SIG-M5 (cell line): ENCODE results near the gene GTPBP3.

Experiments
- DNase-seq: peaks from one replicate; lab custom pipeline; 2025; lab: John Stamatoyannopoulos, UW

GTPBP3 gene

DNA sequence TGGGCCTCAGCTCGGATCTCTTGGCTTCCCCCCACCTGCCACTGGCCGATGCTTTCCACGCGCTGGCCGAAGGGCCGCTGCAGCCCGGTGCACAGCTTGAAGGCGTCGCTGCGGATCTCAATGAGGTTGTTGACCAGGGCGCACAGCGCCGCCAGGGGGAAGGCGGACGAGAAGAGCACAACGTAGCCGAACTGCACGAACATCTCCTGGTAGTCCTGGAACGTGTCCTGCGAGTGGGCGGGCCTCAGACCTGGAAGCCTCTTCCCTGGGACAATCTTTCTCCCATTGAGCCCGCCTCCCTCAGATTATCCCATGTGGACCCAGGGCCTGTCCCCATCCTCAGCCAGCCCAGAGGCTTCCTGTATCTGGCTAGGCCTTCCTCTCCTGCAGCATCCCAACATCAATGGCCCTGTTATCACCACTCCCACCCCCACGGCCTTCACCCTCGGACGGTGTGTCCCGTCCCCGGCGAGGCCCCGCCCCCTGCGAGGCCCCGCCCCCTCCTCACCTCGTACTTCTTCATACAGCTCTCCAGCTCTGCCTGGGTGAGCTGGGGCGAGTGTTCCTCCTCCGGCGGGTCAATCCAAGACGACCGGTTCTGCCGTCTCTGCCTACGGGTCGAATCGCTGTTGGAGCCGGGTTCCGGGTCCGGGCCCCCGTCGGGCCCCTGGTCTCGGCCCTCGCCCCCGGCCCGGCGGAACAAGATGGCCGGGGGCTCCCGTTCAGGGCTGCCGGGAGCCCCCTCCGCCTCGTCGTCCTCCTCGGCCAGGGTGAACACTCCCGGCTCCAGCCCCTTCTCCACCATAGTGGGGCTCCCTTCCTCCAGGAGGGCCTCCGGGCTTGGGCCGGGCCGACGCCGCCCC, 9.5 kb upstream of the GTPBP3 start:
- DNase-seq, result no peak

DNA sequence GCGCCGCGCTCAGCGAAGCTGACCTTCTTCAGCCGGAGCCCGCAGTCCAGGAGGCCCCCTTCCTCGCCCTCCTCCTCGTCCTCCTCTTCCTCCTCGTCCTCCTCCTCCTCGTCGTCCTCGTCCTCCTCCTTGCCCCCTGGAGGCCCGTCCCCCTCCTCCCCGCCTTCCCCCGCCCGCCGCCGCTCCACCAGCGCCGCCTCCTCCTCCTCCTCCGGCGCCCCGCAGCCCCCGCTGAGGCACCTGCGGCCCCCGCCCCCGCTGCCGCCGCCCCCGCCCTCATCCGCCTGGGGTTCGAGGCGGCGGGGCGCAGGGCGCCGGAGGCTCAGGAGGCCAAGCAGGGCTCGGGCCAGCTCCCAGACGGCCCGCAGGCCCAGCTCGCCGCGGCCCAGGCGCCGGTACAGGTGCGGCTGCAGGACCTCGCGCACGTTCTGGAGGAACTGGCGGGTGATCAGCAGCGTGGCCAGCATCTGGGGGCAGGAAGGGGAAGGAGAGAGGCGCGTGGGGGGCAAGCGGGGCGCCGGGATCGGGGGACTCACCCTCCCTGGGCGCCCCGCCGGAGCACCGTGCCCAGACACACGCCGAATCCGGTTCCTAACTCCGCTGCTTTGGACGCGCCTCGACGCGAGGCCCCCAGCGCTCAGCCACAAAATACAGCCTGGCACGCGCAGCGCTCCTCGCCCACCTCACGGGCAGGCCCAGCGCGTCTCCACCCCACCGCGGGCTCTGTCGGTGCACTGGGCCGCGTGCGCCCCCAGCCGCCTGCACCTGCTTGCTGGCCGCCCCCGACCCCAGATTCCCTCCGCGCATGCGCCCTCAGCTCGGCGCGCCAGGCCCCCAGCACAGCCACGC, 8.6 kb upstream of the GTPBP3 start:
- no peak for DNase-seq

DNA sequence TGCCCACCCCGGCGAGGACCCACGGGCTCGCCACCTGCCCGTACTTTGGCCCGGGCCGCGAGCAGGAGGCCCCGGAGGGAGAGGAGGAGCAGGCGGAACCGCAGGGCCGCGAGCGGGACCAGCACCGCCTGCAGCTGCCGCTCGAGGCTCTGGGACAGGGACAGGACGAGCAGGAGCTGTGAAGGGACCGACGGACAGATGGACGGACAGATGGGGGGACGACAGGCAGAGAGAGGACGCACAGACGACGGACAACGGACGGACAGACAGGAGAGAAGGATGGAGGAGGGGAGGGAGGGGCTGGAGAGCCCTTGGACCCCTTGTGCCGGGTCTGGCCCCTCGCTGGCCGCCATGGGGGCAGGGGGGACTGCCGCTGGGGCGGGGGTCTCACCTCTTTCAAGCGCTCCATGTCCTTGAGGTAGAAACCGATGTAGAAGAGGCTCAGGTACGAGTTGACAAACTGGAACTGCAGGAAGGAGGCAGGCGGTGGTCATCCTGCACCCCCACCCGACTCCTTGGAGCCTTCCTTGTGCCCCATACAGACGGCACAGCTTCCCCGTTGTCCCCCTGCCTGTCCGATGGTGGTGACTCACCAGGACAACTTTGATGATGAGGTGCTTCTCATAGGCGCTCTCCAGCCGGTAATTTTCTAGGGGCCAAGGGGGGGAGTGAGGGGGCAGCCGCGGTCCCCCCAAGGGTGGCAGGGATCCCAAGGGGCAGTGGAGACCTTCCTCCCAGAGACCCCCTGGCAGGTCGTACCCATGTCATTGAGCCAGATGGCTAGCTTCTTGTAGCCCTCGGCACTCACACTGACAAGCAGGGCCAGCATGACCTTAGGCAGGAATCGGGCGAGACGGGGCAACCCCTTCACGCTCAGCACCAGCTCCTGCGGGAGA, 7.7 kb upstream of the GTPBP3 start:
- DNase-seq, result no peak

DNA sequence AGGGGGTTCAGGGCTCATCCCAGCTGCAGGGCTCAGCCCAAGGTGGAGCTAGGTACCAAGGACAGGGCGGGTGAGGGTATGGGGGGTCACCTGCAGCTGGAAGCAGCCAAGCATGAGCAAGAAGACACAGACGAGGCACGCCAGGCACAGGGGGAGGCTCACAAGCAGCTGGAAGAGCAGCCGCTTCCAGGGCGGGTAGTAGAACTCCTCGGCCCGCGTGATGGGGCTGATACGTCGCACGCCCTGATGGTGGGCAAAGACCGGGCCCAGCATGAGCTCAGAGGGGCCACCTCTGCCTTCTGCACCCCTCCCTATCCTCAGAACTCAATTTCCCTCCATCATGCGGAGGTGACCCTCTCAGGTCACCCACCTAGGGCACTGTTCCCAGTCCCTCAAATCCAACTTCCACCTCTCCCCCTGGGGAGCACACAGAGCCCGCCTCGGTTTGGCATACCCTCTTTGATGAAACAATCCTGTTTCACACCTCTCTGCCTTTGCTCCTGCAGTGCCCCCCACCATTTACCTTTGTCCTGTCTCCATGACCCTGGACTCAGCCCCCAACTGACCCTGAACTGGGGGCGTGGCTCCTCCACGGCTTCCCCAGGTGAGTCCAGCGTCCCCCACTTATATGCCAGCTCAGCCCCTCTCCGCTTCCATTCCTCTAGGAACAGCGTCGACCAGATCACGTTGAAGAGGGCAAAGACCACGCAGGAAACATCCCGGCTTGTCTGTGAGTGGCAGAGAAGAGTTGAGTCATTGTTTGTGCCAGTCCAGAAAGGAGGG, 6.9 kb upstream of the GTPBP3 start:
- DNase-seq, result no peak

DNA sequence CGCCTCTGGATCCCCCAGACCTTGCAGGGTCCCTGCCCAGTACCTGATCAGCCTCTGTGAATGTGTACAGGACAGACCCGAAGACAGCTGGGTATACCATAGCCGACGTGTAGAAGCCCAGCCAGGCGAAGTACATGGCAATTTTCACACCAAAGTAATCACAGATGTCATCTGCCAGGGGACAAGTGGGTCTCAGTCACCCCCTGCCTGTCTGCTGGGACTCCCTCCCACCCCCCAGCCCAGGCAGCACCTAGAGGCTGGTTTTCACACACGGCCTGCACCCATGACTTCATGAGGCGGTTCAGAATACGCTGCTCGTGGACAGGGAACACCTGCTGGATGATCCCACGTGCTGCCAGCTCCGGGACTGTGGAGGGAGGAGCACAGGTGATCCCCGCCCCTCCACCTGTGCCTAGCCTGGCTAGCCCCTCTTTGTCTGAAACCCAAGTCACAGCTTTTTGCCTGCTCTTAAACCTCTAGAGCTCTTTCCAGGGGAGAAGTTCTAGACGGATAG, 6.3 kb upstream of the GTPBP3 start:
- DNase-seq, result no peak

DNA sequence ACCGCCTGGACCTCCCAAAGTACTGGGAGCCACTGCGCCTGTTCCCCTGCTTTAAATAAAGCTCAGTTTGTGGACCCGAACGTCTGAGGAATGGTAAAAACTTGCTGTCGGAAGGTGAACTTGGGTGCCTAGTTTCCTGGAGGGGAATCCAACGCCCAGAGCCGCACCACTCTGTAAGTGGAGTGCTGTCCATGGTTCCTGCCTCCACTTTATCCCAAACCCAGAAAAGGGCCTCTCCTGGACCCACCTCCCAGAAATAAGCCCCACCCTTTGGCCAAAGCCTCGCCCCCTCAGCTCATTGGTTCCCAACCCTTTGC, 5.0 kb upstream of the GTPBP3 start:
- DNase-seq, result no peak

DNA sequence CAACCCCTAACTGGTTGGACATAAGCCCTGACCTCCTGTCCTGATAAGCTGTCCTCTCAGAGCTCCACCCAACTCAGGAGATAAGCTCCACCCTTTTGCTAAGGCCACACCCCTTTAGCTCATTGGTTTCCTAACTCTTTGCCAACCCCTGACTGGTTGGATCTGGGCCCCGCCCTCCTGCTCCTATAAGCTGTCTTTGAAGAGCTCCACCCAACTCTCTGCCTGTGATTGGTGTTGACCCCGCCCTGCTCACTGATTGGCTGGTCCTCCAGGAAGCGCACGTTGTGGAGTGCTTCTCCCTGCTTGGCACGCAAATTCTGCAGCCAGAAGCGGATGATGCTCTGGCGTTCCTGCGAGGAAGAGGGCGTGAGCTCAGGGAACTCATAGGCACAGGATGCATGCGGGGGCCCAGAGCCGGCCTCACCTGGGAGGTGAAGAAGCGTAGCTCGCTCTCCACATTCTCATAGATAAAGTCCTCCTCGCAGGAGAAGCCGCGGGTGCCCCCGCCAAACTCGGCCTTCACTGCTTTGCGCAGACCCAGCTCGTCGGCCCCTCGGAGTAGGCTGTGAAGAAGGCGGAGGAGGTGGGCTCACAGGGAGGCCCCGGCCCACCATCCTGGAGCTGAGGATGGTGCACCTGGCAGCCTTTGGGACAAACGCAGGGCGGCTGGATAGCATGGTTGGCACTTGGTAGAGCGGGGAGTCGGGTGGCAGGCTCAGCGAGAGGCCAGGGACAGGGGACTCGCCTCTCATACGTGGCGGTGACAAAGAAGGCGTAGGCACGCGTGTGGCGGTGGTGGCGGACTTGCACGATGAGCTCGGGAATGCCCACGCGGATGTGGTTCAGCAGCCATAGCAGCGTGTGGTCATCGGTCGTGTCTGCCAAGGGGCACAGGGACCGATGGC, 4.4 kb upstream of the GTPBP3 start:
- DNase-seq, result no peak

DNA sequence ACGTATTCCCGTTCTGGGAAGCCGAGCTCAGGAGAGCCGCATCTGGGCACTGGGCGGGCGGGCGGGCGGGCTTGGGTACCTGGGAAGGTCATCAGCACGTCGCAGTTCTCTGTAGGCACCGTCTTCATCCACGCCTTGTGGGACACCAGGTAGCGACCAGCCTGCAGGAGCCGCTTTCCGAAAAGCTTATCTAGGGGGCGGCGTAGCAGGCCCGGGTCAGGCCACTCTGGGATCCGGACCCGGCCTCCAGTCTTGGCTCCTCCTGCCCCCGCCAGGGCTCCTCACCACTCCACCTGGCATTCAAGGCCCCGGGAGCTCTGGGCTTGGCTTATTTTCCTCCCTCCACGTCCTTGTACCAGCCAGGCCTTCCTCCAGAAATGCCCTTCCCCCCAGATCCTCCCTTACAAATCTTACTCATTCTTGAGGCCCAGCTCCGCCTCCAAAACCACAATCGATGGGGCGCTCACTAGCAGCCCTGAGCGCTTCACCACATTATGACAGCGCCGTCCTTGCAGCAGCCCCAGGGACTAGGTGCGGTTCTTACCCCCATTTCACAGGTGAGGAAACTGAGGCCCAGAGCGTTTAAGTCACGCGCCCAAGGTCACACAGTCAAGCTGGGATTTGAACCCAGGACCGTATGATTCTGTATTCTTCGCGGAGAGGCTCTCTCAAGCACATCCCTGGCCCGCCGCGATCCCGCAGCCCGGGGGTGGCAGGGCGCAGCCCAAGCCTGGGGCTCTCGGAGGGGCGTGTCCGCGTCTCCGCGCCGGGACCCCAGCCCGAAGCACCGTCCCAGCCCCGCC, 3.5 kb upstream of the GTPBP3 start:
- no peak for DNase-seq

DNA sequence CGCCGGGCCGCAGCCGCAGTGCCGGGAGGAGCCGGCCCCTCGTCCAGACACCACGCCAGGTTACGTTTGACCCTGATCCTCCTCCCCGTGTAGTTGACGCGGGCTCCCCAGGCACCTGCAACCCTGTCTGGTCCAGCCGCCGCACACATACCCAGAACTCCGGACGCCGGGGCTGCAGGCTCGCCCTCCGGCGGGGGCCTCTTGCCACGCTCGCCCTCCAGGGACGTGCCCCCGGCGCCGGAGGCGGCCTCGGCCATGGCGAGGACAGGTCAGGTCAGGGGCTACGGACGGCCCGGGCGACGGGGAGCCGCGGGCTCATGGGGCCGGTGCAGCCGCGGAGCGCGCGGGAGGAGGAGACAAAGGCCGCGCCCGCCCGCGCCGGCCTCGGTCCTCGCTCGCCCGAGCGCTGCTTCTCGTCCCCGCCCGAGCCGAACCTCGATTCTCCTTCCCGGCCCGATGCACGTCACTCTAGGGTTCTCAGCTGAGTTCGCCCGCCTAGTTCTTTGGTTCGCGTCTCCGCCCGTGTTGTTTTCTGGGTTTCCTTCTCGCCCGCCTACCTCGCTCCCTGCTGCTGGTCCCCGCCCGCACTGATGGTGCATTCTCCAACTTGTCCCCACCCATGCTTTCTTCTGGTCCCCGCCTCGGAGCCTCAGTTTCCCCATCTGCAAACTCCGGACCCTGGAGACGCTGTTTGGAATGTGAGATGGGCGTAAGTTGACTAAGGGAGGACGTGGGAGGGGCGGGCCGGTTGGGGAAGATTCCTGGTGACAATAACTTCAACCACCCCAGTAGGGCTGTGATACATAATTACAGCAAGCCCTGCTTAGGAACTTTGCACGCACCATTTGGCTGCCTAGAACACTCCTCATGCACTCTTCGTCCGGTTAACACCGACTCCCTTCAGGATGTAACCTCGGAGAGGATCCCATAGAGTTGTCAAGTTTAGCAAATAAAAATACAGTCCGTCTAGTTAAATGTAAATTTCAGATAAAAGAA, 2.6 kb upstream of the GTPBP3 start, which contains the start of gene ANO8:
Gene ANO8 (minus strand): TSS at position 442 of the 996 bp plus-strand sequence. CDS start 185 bp downstream, at position 257.
- DNase-seq, result peak; percentile 58

DNA sequence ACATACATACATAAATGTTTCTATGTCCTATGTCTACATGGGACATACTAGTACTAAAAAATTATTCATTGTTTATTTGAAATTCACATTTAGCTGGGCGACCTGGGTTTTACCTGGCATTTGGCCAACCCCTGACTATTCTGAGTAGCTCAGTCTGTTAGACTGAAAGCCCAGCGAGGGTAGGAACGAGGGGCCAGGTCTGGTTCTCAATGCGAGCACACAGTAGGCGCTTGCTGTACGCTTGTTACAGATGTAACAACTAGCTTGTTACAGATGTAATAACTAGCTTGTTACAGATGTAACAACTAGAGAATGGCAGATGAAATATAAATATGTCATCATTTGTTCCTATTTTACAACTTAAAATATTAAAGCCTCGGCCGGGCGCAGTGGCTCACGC, 1.8 kb upstream of the GTPBP3 start:
- DNase-seq, result no peak

DNA sequence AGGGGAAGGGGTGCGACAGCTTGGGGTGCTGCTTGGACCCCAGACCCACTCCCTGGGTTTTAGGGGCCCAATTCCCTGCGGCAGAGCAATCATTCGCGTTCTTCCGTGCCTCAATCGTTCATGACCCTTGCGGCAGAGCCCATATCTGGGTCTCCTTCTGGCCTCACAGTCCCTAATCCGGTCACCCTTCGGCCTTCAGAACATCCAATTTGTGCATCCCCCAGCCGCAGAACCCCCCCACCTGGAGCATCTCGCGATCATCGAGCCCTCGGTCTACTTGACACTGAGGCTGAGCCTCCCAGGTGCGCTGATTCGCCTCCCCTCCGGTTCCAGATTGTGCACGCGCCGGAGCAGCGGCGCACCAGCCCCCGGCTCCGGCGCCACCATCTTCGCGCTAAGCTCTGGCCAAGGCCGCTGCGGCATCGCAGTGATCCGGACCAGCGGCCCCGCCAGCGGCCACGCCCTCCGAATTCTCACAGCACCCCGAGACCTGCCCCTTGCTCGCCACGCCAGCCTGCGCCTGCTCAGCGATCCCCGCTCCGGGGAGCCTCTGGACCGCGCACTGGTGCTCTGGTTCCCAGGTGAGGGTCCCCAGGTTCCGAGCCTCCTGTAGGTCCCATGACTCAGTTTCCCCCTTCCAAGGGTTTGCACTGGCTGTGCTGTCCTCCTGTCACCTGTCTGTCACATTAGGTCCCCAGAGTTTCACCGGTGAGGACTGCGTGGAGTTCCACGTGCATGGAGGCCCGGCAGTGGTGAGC, 501 bp downstream of the GTPBP3 start:
- no peak for DNase-seq

DNA sequence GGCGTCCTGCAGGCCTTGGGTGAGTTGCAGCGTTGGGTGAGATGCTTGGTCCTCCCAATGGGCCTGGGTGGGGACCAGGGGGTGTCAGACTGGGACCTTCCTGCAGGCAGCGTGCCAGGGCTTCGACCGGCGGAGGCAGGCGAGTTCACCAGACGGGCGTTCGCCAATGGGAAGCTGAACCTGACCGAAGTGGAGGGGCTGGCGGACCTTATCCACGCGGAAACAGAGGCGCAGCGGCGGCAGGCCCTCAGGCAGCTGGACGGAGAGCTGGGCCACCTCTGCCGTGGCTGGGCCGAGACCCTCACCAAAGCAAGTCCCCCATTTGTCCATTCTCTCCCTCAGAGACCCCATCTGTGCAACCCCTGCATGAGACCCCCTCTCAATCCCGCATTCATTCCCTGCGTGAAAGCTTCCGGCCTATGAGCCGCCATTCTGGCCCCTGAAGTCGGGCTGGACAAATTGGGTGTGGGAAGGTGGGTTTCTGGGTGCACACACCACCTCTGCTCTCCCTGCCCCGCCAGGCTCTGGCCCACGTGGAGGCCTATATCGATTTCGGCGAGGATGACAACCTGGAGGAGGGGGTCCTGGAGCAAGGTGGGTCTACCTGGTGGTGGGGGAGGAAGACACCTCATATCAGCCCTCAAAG, 1.2 kb downstream of the GTPBP3 start:
- no peak for DNase-seq

DNA sequence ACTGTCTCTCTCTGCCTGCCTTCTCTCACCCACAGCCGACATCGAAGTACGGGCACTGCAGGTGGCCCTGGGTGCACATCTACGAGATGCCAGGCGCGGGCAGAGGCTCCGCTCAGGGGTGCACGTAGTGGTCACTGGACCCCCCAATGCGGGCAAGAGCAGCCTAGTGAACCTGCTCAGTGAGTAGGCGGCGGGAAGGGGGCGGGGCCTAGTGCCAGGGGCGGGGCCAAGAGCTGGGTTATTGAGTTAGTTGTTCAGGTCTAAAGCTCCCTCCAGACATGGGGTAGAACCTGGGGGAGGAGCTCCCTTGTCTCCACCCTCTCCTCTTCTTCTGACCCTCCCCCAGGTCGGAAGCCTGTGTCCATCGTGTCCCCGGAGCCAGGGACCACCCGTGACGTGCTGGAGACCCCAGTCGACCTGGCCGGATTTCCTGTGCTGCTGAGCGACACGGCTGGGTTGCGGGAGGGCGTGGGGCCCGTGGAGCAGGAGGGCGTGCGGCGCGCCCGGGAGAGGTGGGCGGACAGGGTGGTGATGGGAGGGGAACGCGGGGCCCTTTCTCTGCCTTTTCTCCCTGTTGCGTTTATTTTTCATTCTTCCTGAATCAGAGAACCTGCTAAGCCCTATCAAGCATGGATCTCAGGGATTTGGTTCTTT, 1.9 kb downstream of the GTPBP3 start:
- no peak for DNase-seq

DNA sequence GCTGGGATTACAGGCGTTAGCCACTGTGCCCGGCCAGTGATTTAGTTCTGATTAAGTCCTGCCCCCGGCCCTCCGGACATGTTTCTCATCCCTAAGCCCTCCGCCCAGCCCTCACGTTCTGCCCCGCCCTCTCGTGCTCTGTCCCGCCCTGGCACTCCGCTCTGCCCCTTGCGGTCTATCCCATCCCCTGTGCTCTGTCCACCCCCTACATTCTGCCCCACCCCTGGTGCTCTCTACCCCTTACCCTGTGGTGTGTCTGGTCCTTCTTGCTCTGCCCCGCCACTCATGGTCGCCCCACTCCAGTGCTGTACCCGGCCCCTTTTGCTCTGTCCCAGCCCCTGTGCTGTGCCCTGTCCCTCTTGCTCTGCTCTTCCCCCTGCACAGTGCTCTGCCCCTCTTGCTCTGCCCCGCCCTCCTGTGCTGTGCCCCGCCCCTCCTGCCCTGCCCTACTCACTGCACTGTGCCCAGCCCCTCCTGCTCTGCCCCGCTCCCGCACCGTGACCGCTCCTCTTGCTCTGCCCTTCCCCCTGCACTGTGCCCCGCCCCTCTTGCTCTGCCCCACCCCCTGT, 3.0 kb downstream of the GTPBP3 start:
- no peak for DNase-seq

DNA sequence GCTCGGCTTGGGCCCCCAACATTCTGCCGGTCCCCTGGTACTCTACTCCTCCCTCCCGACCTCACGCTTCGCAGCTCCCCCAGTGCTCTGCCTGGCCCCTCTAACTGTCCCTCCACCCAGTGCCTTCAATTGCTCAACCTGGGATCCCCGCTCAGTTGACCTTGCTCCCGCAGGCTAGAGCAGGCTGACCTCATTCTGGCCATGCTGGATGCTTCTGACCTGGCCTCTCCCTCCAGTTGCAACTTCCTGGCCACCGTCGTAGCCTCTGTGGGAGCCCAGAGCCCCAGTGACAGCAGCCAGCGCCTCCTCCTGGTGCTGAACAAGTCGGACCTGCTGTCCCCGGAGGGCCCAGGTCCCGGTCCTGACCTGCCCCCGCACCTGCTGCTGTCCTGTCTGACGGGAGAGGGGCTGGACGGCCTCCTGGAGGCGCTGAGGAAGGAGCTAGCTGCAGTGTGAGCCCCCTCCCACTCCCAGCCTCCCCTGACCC, 3.6 kb downstream of the GTPBP3 start:
- DNase-seq, result no peak

DNA sequence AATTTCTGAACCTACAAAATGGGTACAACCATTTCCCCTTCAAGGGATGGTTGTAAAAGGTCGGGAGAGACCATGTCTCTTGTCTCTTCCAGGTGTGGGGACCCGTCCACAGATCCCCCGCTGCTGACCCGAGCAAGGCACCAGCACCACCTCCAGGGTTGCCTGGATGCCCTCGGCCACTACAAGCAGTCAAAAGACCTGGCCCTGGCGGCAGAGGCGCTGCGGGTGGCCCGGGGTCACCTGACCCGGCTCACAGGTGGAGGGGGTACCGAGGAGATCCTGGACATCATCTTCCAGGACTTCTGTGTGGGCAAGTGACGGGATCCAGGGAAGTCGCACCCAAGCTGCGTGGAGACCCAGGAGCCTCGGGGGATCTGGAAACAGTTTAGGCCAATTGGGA, 4.0 kb downstream of the GTPBP3 start:
- DNase-seq, result no peak
